Esophagus squamous epithelium (tissue), 4 donors: ENCODE measurements around the gene ZIC2.

ENCODE experiments used
- CTCF ChIP-seq, 6 experiments: fragments of 450-650 bp in 4 of 6; fragments of 200-600 bp in 2 of 6; sonication (generic) in 2 of 6; IDR thresholded peaks; one replicate each; pipeline ENCODE4 v1.5.1; 2016 to 2019; ENCODE audit warnings: antibody characterized with exemption in 6 of 6, mild to moderate bottlenecking in 4 of 6, moderate library complexity in 4 of 6
- POLR2A ChIP-seq, 4 donors: fragments of 450-650 bp; IDR thresholded peaks; one replicate each; pipeline ENCODE4 v1.6.1; 2017; ENCODE audit warnings: antibody characterized with exemption in 4 of 4, mild to moderate bottlenecking in 4 of 4, moderate library complexity in 3 of 4

GRCh38 chr13:99961636-99962035, 19.9 kb upstream of the ZIC2 start:
- TF ChIP-seq CTCF (IDR thresholded peaks at IDR 0.05) (no peak), POLR2A (IDR thresholded peaks at IDR 0.05) (no peak)
